ENCODE data around the gene TCF7L1. TPM values are rescaled to one million over a fixed set of nuclear protein-coding genes. Genes with fewer than 3 reads are reported as not detected.

The TCF7L1 gene
- total RNA-seq, 8 experiments from 2014 or later = 1.4 to 10.1 (median 3.4) TPM

- 0 to 8% (median 3%) methylated on average over 2 to 7 of the region's 23 CpGs; no CpG with 5 or more reads in 7 of the 10 experiments for WGBS, 10 experiments
- peaks cover 52 to 61% of the 10 kb centered on the region in 2 donors for H3K4me1 ChIP-seq (replicated peaks in 1 of 2)
- ATAC-seq (replicated peaks in 6 of 8) = peak; percentile 46 to 75 (median 70)
- H3K4me3 ChIP-seq = peak overlapping the region in 2 of 5 donors; percentile 11 to 15
- H3K27ac ChIP-seq = peak overlapping the region; percentile 38 to 68
- in situ Hi-C loops (cut with MboI; ENCODE audit: low pct_unique_long_range_greater_than_20kb in 2 of 9, low sequenced_read_pairs in 9 of 9, unreplicated experiment in 9 of 9) = no loop called here
These were observed 122.8 kb downstream of the TCF7L1 start for GRCh38 chr2:85255813-85256594.

- peak in 2 of 8 experiments; percentile 16 to 25 for ATAC-seq (replicated peaks in 6 of 8)
- Histone ChIP-seq H3K4me1 (replicated peaks in 1 of 2) (peaks cover 46 to 56% of the 10 kb centered on the region in 2 donors), H3K27ac (no peak overlapping the region), H3K4me3 (no peak overlapping the region)
- WGBS, 10 experiments = 31 to 95% (median 79%) methylated on average over 1 to 11 of the region's 12 CpGs; no CpG with 5 or more reads in 2 of the 10 experiments
- in situ Hi-C loops (cut with MboI; ENCODE audit: low pct_unique_long_range_greater_than_20kb in 2 of 9, low sequenced_read_pairs in 9 of 9, unreplicated experiment in 9 of 9) = no loop called here
These were observed 124.3 kb downstream of the TCF7L1 start for GRCh38 chr2:85257359-85257969.

GRCh38 chr2:85257970-85258605, 124.9 kb downstream of the TCF7L1 start:
- WGBS, 10 experiments = 60 to 90% (median 75%) methylated on average over 1 to 5 of the region's 7 CpGs; no CpG with 5 or more reads in 3 of the 10 experiments
- Histone ChIP-seq H3K27ac (no peak overlapping the region), H3K4me3 (no peak overlapping the region), H3K4me1 (replicated peaks in 1 of 2) (peaks cover 44 to 52% of the 10 kb centered on the region in 2 donors)
- in situ Hi-C loops (cut with MboI; ENCODE audit: low pct_unique_long_range_greater_than_20kb in 2 of 9, low sequenced_read_pairs in 9 of 9, unreplicated experiment in 9 of 9) = no loop called here
- no peak for ATAC-seq (replicated peaks in 6 of 8)

- Histone ChIP-seq H3K4me3 (no peak overlapping the region), H3K27ac (peak overlapping the region in 1 of 2 donors; percentile 55), H3K4me1 (replicated peaks in 1 of 2) (peaks cover 39 to 41% of the 10 kb centered on the region in 2 donors)
- ATAC-seq (replicated peaks in 6 of 8) = peak; percentile 16 to 52 (median 44)
- WGBS, 10 experiments = 0 to 59% (median 39%) methylated on average over 1 to 8 of the region's 11 CpGs; no CpG with 5 or more reads in 3 of the 10 experiments
- in situ Hi-C loops (cut with MboI; ENCODE audit: low pct_unique_long_range_greater_than_20kb in 2 of 9, low sequenced_read_pairs in 9 of 9, unreplicated experiment in 9 of 9) = no loop called here
These were observed 126.0 kb downstream of the TCF7L1 start for GRCh38 chr2:85259101-85259590.

GRCh38 chr2:85259879-85260278, 126.7 kb downstream of the TCF7L1 start:
- Histone ChIP-seq H3K4me1 (replicated peaks in 1 of 2) (peaks cover 31 to 34% of the 10 kb centered on the region in 2 donors), H3K27ac (no peak overlapping the region), H3K4me3 (no peak overlapping the region)
- WGBS, 10 experiments = 40 to 100% (median 80%) methylated on average over 1 to 3 of the region's 4 CpGs; no CpG with 5 or more reads in 3 of the 10 experiments
- no peak for ATAC-seq (replicated peaks in 6 of 8)
- in situ Hi-C loops (cut with MboI; ENCODE audit: low pct_unique_long_range_greater_than_20kb in 2 of 9, low sequenced_read_pairs in 9 of 9, unreplicated experiment in 9 of 9) = no loop called here

- Histone ChIP-seq H3K4me3 (no peak overlapping the region), H3K4me1 (replicated peaks in 1 of 2) (peaks cover 13 to 14% of the 10 kb centered on the region in 2 donors), H3K27ac (no peak overlapping the region)
- WGBS, 10 experiments = 83 to 100% (median 98%) methylated on average over 1 to 7 of the region's 8 CpGs; no CpG with 5 or more reads in 4 of the 10 experiments
- no peak for ATAC-seq (replicated peaks in 6 of 8)
- in situ Hi-C loops (cut with MboI; ENCODE audit: low pct_unique_long_range_greater_than_20kb in 2 of 9, low sequenced_read_pairs in 9 of 9, unreplicated experiment in 9 of 9) = no loop called here
These were observed 130.4 kb downstream of the TCF7L1 start for GRCh38 chr2:85263591-85263990.

GRCh38 chr2:85264471-85264870, 131.3 kb downstream of the TCF7L1 start:
- H3K27ac ChIP-seq = no peak overlapping the region
- 79 to 100% (median 89%) methylated on average over 1 to 3 of the region's 3 CpGs; no CpG with 5 or more reads in 5 of the 10 experiments for WGBS, 10 experiments
- peaks cover 4 to 6% of the 10 kb centered on the region in 2 donors for H3K4me1 ChIP-seq (replicated peaks in 1 of 2)
- in situ Hi-C loops (cut with MboI; ENCODE audit: low pct_unique_long_range_greater_than_20kb in 2 of 9, low sequenced_read_pairs in 9 of 9, unreplicated experiment in 9 of 9) = no loop called here
- no peak overlapping the region for H3K4me3 ChIP-seq
- peak in 1 of 8 experiments; percentile 53 for ATAC-seq (replicated peaks in 6 of 8)

- no peak overlapping the region for H3K4me3 ChIP-seq
- peak in 1 of 8 experiments; percentile 81 for ATAC-seq (replicated peaks in 6 of 8)
- no peak overlapping the region for H3K27ac ChIP-seq
- WGBS, 10 experiments = 23 to 79% (median 59%) methylated on average over 1 to 7 of the region's 7 CpGs; no CpG with 5 or more reads in 2 of the 10 experiments
- peaks cover 0 to 4% of the 10 kb centered on the region in 2 donors for H3K4me1 ChIP-seq (replicated peaks in 1 of 2)
- in situ Hi-C loops (cut with MboI; ENCODE audit: low pct_unique_long_range_greater_than_20kb in 2 of 9, low sequenced_read_pairs in 9 of 9, unreplicated experiment in 9 of 9) = no loop called here
These were observed 132.1 kb downstream of the TCF7L1 start for GRCh38 chr2:85265304-85265703.

- WGBS, 10 experiments = 40 to 95% (median 79%) methylated on average over 3 to 6 of the region's 7 CpGs; no CpG with 5 or more reads in 2 of the 10 experiments
- ATAC-seq (replicated peaks in 6 of 8) = peak in 3 of 8 experiments; percentile 54 to 73 (median 72)
- no peak overlapping the region for H3K27ac ChIP-seq
- H3K4me1 ChIP-seq (replicated peaks in 1 of 2) = peaks cover 0 to 4% of the 10 kb centered on the region in 2 donors
- no peak overlapping the region for H3K4me3 ChIP-seq
- in situ Hi-C loops (cut with MboI; ENCODE audit: low pct_unique_long_range_greater_than_20kb in 2 of 9, low sequenced_read_pairs in 9 of 9, unreplicated experiment in 9 of 9) = no loop called here
These were observed 133.2 kb downstream of the TCF7L1 start for GRCh38 chr2:85266146-85267041.

- peak in 1 of 8 experiments; percentile 49 for ATAC-seq (replicated peaks in 6 of 8)
- no peak overlapping the region for H3K4me3 ChIP-seq
- in situ Hi-C loops (cut with MboI; ENCODE audit: low pct_unique_long_range_greater_than_20kb in 2 of 9, low sequenced_read_pairs in 9 of 9, unreplicated experiment in 9 of 9) = no loop called here
- WGBS, 10 experiments = 0 to 100% (median 60%) methylated on average over 1 to 6 of the region's 6 CpGs; no CpG with 5 or more reads in 5 of the 10 experiments
- no peak overlapping the region for H3K27ac ChIP-seq
- peaks cover 0 to 7% of the 10 kb centered on the region in 2 donors for H3K4me1 ChIP-seq (replicated peaks in 1 of 2)
These were observed 136.8 kb downstream of the TCF7L1 start for GRCh38 chr2:85269959-85270358.

- Histone ChIP-seq H3K4me3 (no peak overlapping the region), H3K4me1 (replicated peaks in 1 of 2) (peaks cover 2 to 5% of the 10 kb centered on the region in 2 donors), H3K27ac (no peak overlapping the region)
- WGBS, 10 experiments = 0 to 98% (median 77%) methylated on average over 1 to 5 of the region's 6 CpGs
- no peak for ATAC-seq (replicated peaks in 6 of 8)
- in situ Hi-C loops (cut with MboI; ENCODE audit: low pct_unique_long_range_greater_than_20kb in 2 of 9, low sequenced_read_pairs in 9 of 9, unreplicated experiment in 9 of 9) = no loop called here
These were observed 139.2 kb downstream of the TCF7L1 start for GRCh38 chr2:85272357-85272756.

Measured in motor neuron (in vitro differentiated cells).